ENCODE results near the gene INSM1.

Gene INSM1

DNA sequence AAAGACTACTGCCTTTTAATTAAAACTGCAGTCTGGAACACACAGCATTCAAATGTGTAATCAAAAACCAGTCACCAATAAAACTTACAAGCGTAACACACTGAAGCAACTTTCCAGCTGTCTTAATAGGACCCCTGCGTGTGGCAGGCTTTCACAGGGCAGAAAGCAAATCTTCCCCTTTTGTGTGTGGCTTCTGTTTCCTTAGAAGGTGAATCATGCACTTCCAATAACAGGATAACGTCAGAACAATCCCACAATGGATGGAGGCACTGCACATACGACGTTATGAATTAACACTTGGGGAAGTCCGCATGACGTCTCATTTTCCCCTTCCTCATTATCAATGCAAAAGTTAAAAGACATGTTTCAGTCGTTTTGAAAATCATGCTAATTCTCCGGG lies 44.8 kb downstream of the INSM1 start:
- DNase-seq (ENCODE audit: low spot score), result no peak
- TF ChIP-seq, protein P1, sequence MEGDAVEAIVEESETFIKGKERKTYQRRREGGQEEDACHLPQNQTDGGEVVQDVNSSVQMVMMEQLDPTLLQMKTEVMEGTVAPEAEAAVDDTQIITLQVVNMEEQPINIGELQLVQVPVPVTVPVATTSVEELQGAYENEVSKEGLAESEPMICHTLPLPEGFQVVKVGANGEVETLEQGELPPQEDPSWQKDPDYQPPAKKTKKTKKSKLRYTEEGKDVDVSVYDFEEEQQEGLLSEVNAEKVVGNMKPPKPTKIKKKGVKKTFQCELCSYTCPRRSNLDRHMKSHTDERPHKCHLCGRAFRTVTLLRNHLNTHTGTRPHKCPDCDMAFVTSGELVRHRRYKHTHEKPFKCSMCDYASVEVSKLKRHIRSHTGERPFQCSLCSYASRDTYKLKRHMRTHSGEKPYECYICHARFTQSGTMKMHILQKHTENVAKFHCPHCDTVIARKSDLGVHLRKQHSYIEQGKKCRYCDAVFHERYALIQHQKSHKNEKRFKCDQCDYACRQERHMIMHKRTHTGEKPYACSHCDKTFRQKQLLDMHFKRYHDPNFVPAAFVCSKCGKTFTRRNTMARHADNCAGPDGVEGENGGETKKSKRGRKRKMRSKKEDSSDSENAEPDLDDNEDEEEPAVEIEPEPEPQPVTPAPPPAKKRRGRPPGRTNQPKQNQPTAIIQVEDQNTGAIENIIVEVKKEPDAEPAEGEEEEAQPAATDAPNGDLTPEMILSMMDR (IDR thresholded peaks at IDR 0.05; ENCODE audit: extremely low read depth, missing control alignments), result no peak

DNA sequence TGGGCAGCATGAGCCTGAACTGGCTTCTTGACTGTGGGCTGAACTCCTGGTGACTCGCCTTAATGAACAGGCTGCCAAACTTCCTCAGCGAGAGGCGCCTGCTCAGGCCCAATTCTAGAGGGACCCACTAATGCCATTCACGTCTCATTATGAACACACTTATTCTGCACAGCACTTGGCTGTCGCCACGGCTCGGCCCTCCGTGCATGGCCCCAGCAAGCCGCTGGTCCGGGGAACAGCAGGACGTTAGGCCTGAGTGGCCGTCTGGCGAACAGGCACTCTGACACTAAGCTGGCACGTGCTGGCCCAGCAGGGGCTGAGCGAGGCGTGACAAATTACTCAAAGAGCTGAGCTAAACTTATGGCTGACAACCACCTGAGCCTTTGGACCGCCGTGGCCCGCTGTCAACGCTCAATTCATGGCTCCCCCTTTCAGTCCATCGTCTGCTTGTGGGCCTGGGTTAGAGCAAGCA lies 45.9 kb downstream of the INSM1 start:
- DNase-seq (ENCODE audit: low spot score), result no peak

DNA sequence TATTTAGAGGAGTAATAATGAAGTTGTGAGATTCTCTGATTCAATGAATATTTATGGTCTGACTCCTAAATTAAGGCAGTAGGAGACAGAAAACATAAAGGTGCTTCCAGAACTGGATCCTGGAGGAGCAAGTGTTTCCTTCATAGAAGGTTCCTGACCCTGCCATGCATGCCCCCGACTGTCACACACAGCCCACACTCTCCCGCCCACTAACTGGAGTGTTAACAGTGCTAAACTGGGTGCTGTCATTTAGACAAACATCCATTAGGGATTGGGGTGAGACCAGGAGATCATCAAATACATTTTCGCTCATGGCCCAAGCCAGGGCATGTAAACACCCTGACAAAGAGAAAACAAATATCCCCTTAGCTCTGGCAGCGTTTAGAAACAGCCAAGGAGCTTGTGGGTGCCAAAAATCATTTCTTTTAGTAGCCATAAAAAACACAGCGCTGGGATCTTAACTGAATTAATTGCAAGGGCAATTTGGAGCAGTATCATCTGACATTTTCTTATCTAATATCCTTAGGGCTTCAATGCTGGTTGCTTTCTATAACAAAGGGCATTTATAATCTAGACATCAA lies 46.8 kb downstream of the INSM1 start:
- DNase-seq (ENCODE audit: low spot score), result no peak
- TF ChIP-seq, protein P1 (IDR thresholded peaks at IDR 0.05; ENCODE audit: extremely low read depth, missing control alignments), result no peak

More for the DNA sequence above, 45.9 kb downstream of the INSM1 start:
- TF ChIP-seq, protein P1 (IDR thresholded peaks at IDR 0.05; ENCODE audit: extremely low read depth, missing control alignments), result no peak

DNA sequence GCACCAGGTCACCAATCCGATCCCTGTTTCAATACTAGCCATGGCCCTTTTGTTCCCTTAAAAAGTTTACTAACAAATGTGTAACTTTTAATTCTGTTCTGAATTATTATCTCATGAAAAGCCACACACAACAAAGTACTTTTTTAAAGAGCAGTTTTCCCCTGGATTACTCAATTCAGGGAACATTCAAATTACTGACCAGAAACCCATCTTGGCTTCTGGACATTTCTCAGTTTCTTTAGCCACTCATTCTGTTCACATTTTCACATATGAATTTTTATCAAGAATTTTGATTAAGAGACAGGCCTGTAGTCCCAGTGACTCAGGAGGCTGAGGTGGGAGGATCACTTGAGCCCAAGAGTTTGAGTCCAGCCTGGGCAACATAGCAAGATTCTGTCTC lies 47.4 kb downstream of the INSM1 start:
- TF ChIP-seq, protein P1 (IDR thresholded peaks at IDR 0.05; ENCODE audit: extremely low read depth, missing control alignments), result no peak
- no peak for DNase-seq (ENCODE audit: low spot score)

DNA sequence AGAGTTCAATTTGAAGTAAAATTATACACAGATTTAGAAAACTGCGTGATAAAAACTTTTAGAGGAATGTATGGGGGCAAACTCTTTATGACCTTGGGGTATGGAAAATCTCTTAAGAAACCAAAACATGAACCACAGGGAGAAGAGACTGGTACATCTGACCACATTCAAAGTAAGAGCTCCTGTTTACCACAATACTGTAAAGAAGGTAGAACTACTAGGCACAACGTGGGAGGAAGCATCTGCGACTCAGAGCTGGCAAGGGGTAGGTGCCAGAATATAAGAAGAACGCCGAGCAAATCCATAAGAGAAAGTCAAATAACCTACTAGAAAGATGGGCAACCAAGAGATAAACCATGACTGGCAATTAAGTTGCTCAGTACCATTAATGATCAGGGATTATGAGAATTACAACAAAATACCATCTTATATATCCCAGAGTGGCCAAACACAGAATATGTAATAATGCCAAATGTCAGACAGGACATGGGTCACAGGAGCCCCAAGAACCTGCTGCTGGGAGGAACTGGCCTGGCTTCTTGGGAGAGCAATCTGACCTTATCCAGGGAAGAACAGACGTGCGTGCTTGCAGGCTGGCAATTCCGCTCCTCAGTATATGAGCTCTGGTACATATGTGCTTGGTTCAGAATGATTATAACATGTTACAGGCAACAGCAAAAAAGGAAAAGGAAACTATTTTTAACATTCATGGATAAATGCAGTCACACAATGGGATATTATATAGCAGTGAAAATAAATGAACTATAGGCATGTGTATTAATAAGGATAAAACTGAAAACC lies 50.2 kb downstream of the INSM1 start:
- TF ChIP-seq, protein P1 (IDR thresholded peaks at IDR 0.05; ENCODE audit: extremely low read depth, missing control alignments), result no peak
- DNase-seq (ENCODE audit: low spot score), result no peak
